GM12874 (cell line): ENCODE results near the gene CD4.

Experiments
- TF ChIP-seq, protein P1 (sequence below): IDR thresholded peaks from 2 replicates; pipeline ENCODE4 v1.5.1; 2011; ENCODE audit warnings: low read depth, mild to moderate bottlenecking, control low read depth, low read length, moderate library complexity; ENCODE audit not compliant: insufficient read depth

Gene CD4

DNA sequence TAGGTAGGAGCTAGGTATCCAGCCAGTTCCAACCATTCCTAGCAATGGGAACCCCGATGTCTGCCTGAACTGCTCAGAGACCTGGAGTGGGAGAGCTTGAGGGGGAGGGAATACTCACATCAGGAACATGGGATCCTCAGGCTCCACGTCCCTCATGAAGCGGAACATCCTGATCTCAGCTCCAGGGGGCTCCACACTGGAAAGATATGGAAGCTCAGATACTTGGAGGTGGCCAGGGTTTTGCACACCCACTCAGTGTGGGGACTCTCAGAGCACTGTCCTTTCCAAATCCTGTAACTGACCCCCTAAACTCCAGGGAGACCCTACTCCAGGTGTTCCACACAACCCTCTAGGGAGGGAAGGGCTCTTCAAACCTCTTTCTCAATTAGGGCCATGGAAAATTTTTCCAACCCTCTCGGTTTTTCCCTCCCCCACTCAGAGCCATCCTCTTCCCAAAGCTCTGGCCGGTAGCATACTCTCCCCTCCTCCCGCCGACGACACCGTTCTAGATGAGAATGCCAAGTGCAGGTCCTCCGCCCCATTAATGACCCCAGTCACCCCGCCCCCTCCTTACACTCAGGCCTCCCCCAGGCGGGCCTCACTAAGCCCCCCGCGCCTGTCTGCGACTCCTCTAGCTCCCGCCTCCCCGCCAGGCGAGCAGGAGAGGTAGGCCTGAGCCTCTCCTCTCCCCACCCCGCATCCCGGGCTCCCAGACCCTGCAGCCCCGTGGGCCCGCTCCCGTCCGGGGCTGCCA, 37.0 kb upstream of the CD4 start:
- TF ChIP-seq, protein P1, sequence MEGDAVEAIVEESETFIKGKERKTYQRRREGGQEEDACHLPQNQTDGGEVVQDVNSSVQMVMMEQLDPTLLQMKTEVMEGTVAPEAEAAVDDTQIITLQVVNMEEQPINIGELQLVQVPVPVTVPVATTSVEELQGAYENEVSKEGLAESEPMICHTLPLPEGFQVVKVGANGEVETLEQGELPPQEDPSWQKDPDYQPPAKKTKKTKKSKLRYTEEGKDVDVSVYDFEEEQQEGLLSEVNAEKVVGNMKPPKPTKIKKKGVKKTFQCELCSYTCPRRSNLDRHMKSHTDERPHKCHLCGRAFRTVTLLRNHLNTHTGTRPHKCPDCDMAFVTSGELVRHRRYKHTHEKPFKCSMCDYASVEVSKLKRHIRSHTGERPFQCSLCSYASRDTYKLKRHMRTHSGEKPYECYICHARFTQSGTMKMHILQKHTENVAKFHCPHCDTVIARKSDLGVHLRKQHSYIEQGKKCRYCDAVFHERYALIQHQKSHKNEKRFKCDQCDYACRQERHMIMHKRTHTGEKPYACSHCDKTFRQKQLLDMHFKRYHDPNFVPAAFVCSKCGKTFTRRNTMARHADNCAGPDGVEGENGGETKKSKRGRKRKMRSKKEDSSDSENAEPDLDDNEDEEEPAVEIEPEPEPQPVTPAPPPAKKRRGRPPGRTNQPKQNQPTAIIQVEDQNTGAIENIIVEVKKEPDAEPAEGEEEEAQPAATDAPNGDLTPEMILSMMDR, result no peak

DNA sequence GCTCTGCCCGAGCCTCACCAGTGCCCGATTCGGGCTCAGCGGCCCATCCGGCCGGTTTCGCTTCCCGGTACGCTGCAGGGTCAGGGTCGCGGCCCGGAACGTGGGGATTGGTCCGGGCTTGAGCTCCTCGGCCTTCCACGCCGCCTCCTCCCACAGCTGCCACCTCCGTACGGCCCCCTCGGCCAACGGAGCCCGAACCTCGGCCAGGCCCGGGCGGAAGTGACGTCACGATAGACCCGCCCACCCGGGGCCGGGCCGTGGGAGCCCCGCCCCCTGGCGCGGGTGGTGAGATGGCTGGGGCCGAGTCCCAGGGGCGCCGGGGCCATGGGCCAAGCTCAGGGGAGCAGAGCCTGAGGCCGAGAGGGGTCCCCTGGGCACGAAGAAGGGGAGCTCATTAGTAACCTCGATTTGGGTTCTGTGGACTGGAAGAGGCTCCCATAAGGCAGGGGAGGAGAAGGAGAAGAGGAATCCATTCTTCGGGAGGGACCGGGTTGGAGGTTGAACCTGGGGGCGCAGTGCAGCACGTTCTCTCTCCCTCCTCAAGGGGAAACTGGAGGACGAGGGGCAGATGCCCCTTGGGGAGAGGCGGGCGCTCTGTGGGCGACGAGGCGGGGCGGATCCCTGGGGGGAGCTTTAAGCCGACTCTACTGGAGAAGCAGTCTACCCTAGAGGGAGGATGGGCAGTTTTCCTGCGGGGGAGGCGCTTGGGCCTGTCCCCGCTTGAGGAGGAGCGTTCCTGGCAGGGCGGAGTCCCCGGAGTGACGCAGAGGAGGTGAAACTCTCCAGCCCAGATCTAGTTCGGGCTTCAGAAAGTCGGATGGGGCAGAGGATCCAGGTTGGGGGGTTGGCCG, 36.2 kb upstream of the CD4 start, which contains the start of gene MLF2:
Gene MLF2, minus strand, starts transcription at position 221 of the 851 bp plus-strand sequence. CDS start 807 bp downstream, outside the sequence.
- TF ChIP-seq, protein P1, result peak; percentile 93

DNA sequence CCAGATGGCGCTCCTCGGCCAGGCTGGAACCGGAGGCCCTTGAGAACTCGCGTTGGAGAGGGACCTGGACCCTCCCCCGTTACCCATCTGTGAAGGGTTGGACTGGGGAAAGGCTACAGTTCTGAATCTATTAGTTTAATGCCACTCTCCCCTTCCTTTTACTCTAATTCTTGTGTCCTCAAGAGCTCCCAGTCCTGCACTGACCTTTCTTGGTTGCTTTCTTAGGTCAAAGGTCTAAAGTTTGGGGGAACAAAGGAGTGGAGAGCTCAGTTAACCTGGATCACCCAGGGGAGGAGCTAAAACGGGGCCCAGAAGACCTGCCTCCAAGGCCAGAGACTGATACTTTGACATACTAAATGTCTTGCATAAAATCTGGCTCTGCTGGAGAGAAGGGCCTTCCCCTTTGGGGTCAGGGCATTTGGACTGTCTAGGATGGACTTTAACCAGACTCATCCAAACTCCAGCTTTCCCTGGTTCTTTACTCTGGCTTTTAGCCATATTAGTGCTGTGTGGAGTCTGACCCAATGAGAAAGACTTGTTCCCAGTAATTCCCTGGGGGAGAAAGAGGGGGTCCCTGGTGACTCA, 35.5 kb upstream of the CD4 start:
- TF ChIP-seq, protein P1, result no peak

DNA sequence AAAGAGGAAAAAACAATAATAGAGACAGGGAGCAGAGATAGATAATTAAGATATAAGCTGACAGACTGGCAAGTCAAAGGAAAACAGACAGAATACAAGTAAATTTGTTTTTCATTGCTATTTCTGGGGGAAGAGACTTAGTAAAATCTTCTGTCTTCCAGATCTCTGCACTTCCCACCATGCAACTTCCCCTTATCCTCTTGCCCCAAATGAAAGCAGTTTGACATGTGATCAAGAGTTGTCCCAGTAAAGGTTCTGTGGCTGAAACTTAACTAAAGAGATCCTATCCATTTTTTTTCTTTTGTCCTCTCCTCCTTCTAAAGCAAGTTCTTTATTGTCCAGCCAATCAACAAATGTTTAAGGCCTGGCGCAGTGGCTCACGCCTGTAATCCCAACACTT, 34.9 kb upstream of the CD4 start:
- TF ChIP-seq, protein P1, result no peak

DNA sequence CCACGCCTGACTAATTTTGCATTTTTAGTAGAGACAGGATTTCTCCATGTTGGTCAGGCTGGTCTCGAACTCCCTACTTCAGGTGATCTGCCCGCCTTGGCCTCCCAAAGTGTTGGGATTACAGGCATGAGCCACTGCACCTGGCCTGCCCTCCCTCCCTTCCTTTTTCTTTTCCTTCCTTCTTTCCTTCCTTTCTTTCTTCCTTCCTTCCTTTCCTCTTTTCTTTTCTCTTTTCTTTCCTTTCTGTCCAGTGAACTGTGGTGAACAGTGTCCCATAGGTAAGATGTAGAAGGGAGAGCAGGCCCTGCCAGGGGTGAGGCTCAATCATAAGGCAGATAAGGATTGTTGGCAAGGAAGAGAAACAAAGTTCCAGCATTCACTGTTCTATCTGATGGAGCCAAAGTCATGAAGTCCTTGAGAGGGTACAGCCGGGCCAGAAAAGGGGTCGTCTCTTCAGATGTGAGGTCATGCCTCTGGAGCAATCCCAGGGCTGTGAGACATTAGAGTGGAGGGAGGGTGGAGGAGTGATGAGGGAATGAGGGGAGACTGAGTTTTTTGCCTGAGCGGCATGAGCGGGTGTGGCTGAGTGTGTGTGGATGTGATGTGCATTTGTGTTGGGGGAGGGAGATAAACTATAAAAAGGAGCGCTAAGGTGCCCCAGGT, 32.2 kb upstream of the CD4 start:
- TF ChIP-seq, protein P1, result no peak

DNA sequence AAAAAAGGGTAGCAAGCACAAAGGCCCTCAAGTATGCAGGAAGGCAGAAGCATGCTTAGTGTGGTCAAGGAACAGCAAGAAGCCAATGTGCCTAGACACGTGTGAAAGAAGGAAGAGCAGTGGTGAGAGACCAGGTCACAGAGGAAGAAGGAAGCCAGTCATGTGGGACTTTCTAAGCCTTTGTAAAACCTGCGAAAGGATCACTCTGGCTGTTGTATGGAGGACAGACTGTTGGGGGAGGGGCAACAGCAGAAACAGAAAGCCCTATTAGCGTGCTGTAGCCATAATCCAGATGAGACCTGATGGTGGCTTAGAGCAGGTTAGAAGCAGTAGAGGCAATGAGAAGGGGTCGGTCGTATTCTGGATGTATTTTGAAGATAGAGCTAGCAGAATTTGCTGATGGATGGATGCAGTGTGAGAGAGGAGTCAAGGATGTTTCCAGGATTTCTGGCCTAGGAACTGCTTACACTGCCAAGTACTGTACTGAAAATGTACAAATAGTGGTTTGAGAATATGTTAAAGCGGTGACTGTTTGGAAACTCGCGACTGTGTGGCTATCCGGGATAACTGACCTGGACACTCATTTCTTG, 30.7 kb upstream of the CD4 start:
- TF ChIP-seq, protein P1, result no peak

DNA sequence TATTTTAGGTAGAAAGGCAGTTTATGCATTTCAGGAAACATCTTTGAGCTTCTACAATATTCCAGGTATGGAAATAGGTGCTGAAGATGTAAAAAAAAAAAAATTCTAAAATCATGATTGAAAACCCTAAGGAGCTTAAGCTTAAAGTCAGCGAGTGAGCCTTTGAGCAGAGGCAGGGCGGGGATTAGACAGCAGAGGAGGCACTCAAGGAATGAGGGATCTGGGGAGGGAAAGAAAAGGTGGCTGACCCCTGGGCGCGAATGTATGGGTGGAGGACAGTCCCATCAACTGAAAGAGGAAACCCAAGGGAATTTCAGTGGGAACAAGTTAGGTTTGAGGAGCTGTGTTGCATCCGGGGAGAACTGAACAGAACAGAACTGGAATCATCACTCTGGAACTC, 29.6 kb upstream of the CD4 start:
- TF ChIP-seq, protein P1, result no peak
